Stimulated activated CD4-positive, alpha-beta T cell treated with anti-CD3 and anti-CD28 coated beads, Interleukin-15, amount 100 ng/mL, for 48 hours (primary cell): ENCODE results near the gene NBEA.
"Not testable (repeated sequence)": the region's sequence is repeated elsewhere in the genome, so short reads cannot be mapped to it uniquely, and the experiment has no call there.

ENCODE experiments used
- DNase-seq, 2 donors: peaks; one replicate each; pipeline ENCODE4 v3.0.0-alpha.2; 2020; ENCODE audit warnings: low read depth in 2 of 2

Gene NBEA

DNA sequence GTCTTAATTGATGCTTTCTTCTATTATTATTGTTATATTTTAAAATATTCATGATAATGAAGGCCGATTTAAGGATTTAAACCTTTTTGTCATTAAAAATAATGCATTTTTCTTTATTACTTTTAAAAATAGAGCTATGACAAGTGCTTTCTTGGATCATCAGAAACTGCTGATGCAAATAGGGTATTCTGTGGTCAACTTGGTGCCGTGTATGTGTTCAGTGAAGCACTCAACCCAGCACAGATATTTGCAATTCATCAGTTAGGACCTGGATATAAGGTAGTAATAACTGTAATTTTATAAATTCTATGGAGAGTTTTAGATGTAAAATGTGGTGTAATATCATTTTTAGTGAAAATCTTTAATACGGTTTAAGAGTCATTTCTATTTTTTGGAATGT lies 116.5 kb downstream of the NBEA start:
- DNase-seq, result not testable (repeated sequence)

DNA sequence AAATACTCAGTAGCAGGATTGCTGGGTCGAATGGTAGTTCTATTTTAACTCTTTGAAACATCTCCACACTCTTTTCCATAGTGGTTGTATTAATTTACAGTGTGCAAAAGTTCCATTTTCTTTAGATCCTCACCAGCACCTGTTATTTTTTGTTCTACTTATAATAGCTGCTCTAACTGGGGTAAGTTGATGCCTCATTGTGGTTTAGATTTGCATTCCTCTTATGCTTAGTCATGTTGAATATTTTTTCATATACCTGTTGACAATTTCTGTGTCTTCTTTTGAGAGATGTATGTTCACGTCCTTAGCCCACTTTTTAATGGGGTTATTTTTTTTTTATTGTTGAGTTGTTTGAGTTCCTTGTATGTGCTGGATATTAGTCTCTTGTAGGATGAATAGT lies 144.6 kb downstream of the NBEA start:
- DNase-seq, result no peak

DNA sequence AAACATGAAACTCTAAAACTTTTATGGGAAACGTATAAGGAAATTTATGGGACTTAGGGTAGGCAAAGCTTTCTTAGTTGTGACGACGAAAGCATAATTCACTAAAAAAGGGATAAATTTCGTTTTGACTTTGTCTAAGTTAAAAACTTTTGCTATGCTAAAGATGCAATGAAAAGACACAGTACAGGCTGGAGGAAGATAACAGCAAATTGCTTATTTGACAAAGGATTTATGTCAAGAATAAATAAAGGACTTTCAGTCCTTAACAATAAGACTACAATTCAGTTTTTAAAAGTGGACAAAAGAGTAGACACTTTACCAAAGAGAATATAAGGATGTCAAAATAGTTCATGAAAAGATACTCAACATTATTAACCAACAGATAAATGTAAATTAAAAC lies 150.2 kb downstream of the NBEA start:
- no peak for DNase-seq

DNA sequence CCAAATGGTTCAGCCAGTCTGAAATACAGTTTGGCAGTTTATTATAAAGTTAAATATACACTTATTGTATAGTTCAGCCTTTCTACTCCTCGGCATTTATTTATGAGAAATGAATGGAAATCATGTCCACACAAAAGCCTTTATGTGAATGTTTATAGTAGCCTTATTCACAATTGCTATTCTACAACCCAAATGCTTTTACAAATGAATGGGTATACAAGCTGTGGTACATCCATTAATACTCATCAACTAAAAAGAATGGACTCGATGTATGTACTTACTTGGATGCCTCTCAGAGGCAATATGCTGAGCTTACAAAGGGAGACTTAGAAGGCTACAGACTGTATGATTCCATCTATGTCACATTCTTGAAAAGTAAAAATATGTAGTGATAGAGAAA lies 150.7 kb downstream of the NBEA start:
- no peak for DNase-seq

DNA sequence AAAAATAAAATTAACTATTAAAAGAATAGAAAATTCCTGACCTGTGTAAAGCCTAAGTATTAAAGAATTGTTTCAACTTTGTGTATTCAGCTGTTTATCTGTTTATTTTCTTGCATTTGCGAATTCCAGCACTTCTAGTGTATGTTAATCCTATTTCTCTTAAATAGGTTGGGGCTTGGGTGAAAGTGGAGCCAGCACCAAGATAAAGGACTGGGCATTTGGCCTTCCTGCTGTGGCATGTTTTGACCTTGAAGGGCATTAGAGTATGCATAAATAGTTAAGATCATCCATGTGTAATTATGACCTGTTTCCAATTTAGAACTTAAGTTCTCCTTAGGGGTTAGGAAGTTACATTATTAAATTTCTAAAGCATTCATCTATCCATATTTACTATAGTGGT lies 151.3 kb downstream of the NBEA start:
- DNase-seq, result no peak

GRCh38 chr13:35106771-35107170 lies 164.7 kb downstream of the NBEA start:
- DNase-seq, result not testable (repeated sequence)

DNA sequence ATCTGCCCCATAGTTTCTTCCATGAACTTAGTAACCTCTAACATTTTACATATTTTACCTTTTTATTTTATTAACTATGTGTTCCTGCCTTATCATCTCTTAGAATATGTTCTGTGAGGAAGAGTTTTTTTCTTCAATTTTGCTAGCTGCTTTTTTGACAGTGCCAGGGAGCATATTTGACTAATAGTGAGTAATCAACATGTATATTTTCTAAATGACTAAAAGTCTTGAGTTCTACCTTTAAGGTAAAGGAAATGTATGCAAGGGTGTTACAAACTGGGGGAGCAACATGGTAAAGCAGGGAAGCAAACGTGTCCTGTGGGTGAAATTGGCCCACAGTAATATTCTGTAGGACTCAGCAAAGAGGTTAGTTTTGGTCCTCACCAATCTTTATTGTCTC lies 165.5 kb downstream of the NBEA start:
- no peak for DNase-seq

DNA sequence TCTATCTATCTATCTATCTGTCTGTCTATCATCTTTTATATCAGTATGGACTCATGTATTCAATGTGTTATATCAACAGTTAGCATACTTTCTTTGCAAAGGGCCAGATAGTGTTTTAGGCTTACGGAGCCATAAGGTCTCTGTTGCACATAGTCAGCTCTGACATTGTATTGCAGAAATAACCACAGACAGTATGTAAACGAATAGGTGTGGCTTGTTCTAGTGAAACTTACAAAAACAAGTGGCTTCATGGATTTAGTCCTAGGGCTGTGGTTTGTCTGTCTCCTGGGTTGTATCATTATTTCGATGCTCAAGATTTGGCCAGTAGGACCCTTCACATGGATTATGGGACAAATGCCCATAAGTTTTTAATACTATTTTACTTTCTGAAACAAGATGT lies 171.5 kb downstream of the NBEA start:
- not testable (repeated sequence) for DNase-seq

GRCh38 chr13:35127466-35127865 lies 185.4 kb downstream of the NBEA start:
- DNase-seq, result no peak

DNA sequence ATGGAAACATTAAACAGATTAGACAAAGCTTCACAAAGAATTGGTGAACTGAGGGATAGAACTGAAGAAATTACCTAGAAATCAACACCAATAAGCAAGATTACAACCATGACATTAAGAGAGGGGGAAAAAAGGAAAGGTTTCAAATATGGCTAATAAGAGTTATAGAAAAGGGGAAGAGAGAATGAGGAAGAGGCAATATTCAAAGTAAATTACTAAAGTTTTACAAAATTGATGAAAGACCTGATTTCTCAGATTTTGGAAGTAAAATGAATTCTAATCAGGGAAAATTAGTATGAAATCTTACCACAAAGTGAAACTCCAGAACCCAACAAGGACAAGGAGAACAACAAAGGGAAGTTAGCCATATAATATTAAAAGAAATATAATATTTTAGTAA lies 187.4 kb downstream of the NBEA start:
- no peak for DNase-seq

- DNase-seq, result no peak
Observed at GRCh38 chr13:35131471-35131870, 189.4 kb downstream of the NBEA start.

GRCh38 chr13:35136585-35136984 lies 194.5 kb downstream of the NBEA start:
- no peak for DNase-seq

GRCh38 chr13:35139591-35139990 lies 197.5 kb downstream of the NBEA start:
- DNase-seq, result no peak

DNA sequence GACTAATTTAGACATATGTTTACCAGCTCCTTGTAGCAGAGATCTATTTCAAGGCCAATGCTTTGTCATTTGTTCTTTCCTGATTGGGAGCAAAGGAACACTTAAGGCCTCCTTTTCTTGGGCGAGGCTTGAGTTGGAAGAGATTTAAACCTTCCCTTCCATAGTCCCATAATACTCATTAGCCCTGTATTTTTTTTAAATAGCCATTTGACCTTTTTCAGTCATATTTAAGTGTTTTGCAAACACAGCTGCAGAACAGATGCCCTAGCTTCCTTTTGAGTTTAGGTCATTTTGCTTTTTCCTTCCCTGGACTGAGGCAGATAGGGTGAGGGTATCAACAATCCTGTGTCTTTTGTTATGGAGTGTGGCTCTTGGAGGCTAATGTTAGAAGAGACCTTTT lies 198.3 kb downstream of the NBEA start:
- no peak for DNase-seq

- DNase-seq, result no peak
Observed at GRCh38 chr13:35140831-35141230, 198.8 kb downstream of the NBEA start.

DNA sequence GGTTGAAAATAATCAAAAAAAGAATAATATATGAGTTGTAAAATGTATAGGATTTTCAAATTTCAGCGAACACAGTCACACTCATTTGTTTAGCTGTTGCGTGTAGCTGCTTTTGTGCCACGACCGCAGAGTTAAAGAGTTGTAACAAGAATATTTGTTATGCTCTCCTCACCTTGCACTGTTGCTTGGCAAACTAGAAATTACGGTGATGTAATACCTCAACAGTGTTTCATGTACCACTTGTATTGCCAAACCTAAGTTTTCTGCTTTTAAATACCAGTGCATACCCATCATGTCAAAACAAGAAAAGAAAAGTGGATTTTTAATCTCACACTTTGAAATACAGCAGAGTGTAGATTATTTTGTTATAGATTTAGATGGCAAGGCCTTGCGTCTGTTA lies 201.1 kb downstream of the NBEA start:
- no peak for DNase-seq

DNA sequence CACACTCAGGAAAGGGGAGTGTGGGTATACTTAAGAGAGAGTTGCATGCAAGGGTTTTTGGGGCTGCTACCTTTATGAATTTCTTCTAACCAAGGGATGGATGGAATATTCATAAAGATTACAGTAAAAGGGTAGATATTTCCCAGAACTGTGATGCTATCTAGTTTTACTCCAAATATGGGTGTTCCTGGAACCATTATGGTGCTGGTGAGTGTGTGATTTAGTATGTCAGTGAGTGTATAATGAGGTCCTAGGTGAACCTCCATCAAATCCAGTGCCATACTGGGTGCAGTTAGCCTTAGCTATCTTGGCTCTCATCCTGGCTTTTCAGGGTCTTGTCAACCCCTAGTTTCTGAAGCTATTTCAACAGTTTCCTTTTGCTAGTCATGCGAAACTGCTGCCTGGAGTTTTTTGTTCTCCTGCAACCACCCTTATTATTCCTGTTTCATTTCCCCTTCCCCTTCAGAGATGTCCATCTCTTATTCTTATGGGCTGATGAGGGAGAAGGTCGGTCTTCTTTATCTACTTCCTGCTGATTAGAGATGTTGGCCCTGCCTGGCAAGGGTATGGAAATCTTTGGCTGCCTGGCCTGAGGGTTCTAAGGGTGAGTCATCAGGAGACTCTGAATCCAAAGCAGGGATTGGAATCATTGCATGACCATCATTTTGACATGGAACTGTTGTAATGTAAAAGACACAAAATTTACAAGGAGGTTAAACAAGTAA lies 202.3 kb downstream of the NBEA start:
- no peak for DNase-seq

GRCh38 chr13:35146686-35147085 lies 204.6 kb downstream of the NBEA start:
- DNase-seq, result no peak

GRCh38 chr13:35157143-35157755 lies 215.2 kb downstream of the NBEA start:
- DNase-seq, result peak in 1 of 2 donors; percentile 7

GRCh38 chr13:35159041-35159440 lies 217.0 kb downstream of the NBEA start:
- DNase-seq, result no peak

- DNase-seq, result no peak
Observed at GRCh38 chr13:35160896-35161295, 218.8 kb downstream of the NBEA start.

- DNase-seq, result no peak
Observed at GRCh38 chr13:35162420-35162819, 220.3 kb downstream of the NBEA start.

GRCh38 chr13:35163674-35164073 lies 221.6 kb downstream of the NBEA start:
- no peak for DNase-seq
